SJCRH30 (cell line): ENCODE results near the gene RPS6KA1. TPM values are rescaled to one million over a fixed set of nuclear protein-coding genes. Genes with fewer than 3 reads are reported as not detected.
"Not testable (repeated sequence)": the region's sequence is repeated elsewhere in the genome, so short reads cannot be mapped to it uniquely, and the experiment has no call there.

Experiments
- DNase-seq, 2 experiments: peaks; one replicate each; pipeline ENCODE4 v3.0.0-alpha.2; 2015 to 2020
- H3K27ac ChIP-seq: fragments of 250-450 bp; sonication (Bioruptor Pico); 2 replicates; pipeline ENCODE4 v1.5.1; 2020; ENCODE audit warnings: mild to moderate bottlenecking, moderate library complexity
- H3K27me3 ChIP-seq: fragments of 250-450 bp; sonication (Bioruptor Pico); 2 replicates; pipeline ENCODE4 v1.5.1; 2020; ENCODE audit warnings: mild to moderate bottlenecking, moderate library complexity
- H3K36me3 ChIP-seq: fragments of 250-450 bp; sonication (Bioruptor Pico); 2 replicates; pipeline ENCODE4 v1.5.1; 2020; ENCODE audit warnings: mild to moderate bottlenecking, moderate library complexity
- H3K4me1 ChIP-seq: fragments of 250-450 bp; sonication (Bioruptor Pico); 2 replicates; pipeline ENCODE4 v1.5.1; 2020; ENCODE audit warnings: mild to moderate bottlenecking, moderate library complexity
- H3K4me3 ChIP-seq: fragments of 250-450 bp; sonication (Bioruptor Pico); 2 replicates; pipeline ENCODE4 v1.5.1; 2020; ENCODE audit warnings: mild to moderate bottlenecking, moderate library complexity
- H3K9me3 ChIP-seq: fragments of 250-450 bp; sonication (Bioruptor Pico); replicated peaks from 2 replicates; pipeline ENCODE4 v1.5.1; 2020; ENCODE audit warnings: mild to moderate bottlenecking, moderate library complexity
- total RNA-seq: library from RNA; depleted of rRNA; stranded (reverse); fragments of >200 nt; shearing (Covaris generic); gene quantifications from 2 replicates; pipeline ENCODE4 v1.2.3, GENCODE V29; 2014

RPS6KA1 gene
- total RNA-seq, 1 experiment from 2014 or later = 22.7 TPM

DNA sequence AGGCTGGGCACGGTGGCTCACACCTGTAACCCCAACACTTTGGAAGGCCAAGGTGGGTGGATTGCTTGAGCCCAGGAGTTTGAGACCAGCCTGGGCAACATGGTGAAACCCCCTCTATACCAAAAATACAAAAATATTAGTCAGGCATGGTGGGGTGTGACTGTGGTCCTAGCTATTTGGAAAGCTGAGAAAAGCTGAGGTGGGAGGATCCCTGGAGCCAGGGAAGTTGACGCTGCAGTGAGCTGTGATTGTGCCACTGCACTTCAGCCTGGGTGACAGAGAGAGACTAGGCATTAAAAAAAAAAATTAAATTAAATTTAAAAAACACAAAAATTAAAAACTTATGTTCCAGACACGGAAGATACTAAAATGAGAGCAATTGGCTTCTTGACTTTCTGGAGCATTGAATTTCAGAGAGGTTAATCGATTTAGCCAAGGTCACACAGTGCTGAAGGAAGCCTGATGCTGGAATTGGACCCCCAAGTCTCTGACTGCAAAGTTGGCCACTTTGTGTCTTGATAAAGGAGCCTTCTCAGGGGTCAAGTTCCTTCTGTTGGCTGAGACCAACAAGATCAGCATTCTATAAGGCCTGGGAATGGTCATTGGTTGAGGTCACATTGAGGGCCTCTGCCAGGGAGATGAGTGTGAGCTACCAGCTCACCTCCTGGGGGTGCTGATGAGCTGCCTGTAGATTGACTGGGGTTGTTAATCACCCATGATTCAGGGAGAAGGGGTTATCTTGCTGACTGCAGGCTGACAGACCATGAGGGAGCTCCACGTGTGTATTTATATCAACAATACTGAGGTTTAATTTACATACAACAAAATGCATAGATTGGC is 54.3 kb downstream of the RPS6KA1 start:
- Histone ChIP-seq H3K27ac (no peak overlapping the region), H3K27me3 (no peaks in the 10 kb centered on the region; the same call in 1 of the 2 replicates), H3K9me3 (peaks cover 7% of the 10 kb centered on the region; the same call in 1 of the 2 replicates), H3K4me3 (no peak overlapping the region), H3K36me3 (no peaks in the 10 kb centered on the region), H3K4me1 (no peaks in the 10 kb centered on the region)
- peak; percentile 19 to 42 for DNase-seq

DNA sequence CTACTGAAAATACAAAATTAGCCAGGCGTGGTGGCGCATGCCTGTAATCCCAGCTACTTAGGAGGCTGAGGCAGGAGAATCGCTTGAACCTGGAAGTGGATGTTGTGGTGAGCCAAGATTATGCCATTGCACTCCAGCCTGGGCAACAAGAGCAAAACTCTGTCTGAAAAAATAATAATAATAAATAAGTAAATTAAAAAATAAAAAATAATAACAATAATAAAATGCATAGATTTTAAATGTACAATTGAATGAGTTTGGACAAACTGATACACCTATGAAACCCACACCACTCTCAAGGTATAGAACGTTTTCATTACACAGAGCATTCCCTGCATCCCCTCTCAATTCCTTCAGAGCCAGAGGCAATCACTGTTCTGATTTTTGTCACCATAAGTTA is 55.0 kb downstream of the RPS6KA1 start:
- not testable (repeated sequence) for H3K27me3 ChIP-seq, H3K9me3 ChIP-seq, H3K27ac ChIP-seq, H3K4me3 ChIP-seq, H3K4me1 ChIP-seq, DNase-seq, H3K36me3 ChIP-seq

DNA sequence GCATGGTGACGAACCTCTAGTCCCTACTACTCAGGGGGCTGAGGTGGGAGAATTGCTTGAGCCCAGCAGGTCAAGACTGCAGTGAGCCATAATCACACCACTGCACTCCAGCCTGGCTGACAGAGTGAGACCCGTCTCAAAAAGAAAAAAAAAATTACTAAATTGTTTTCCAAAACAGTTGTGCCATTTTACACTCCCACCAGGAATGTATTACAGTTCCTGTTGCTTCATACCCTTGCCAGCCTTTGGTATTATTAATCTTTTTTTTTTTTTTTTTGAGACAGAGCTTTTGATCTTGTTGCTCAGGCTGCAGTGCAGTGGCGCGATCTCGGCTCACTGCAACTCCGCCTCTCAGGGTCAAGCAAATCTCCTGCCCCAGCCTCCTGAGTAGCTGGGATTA is 55.9 kb downstream of the RPS6KA1 start:
- Histone ChIP-seq H3K36me3 (no peaks in the 10 kb centered on the region), H3K9me3 (peaks cover 9% of the 10 kb centered on the region; the same call in 1 of the 2 replicates), H3K4me3 (no peak overlapping the region), H3K27me3 (no peaks in the 10 kb centered on the region), H3K4me1 (no peaks in the 10 kb centered on the region), H3K27ac (no peak overlapping the region)
- DNase-seq = no peak

DNA sequence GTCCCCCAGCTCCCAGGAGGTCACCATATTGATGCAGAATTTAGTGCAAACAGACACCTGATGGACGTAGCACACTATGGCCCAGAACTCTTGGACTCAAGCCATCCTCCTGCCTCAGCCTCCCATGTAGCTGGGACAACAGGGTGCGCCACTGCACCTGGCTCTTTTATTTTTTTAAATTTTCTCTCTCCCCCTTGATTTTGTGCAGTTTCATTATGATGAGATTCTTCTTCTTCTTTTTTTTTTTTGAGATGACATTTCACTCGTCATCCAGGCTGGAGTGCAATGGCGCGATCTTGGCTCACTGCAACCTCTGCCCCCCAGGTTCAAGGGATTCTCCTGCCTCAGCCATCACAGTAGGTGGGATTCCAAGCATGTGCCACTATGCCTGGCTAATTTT is 63.8 kb downstream of the RPS6KA1 start:
- Histone ChIP-seq H3K4me3 (no peak overlapping the region), H3K9me3 (peaks cover 6% of the 10 kb centered on the region; the same call in 1 of the 2 replicates), H3K36me3 (no peaks in the 10 kb centered on the region), H3K27me3 (no peaks in the 10 kb centered on the region; the same call in 1 of the 2 replicates), H3K4me1 (no peaks in the 10 kb centered on the region), H3K27ac (no peak overlapping the region)
- no peak for DNase-seq

DNA sequence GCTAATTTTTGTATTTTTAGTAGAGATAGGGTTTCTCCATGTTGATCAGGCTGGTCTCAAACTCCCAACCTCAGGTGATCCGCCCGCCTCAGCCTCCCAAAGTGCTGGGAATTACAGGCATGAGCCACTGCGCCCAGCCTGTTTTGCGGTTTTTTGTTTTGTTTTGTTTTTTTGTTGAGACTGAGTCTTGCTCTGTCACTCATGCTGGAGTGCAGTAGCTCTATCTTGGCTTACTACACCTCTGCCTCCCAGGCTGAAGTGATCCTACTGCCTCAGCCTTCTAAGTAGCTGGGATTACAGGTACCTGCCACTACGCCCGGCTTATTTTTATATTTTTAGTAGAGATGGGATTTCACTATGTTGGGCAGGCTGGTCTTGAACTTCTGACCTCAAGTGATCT is 65.0 kb downstream of the RPS6KA1 start:
- not testable (repeated sequence) for H3K36me3 ChIP-seq, H3K27me3 ChIP-seq, H3K9me3 ChIP-seq, H3K4me1 ChIP-seq, DNase-seq, H3K27ac ChIP-seq, H3K4me3 ChIP-seq

DNA sequence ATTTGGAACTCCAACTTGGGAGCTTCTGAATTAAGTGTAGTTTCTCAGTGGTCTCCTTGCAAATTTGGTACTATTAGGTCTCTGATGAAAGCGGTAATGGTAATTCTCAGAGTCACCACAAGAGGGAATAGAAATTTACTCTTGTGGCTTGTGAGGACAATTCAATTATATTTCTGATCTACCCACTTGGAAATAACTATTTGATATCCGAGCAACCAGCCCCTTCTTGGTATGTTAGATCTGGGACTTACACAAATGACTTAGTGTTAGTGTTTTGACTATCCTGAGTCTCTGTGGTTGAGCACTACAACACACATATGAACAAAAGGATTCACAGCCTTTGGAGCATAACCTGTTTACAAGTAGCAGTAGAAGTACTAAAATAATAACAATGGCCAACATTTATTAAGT is 68.1 kb downstream of the RPS6KA1 start:
- peak in 1 of 2 experiments; percentile 79 for DNase-seq
- no peaks in the 10 kb centered on the region for H3K36me3 ChIP-seq

DNA sequence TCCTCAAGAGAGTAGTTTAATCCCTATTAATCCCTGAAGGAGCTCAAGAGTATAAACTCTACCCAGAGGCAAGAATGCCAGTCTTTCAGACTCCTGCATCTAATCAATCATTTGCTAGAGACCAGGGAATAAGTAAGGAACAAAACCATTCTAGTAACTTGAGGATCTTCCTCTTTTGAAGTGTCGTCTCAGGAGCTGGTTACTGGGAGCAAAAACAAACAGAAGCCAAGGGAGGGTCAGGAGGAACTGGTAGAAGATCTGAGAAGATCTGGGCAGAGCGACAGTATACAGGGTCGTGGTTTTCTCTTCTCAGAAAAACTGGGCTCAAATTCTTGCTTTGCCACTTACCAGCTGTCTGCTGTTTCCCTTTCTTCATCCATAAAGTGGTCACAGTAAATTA is 69.3 kb downstream of the RPS6KA1 start:
- H3K36me3 ChIP-seq = no peaks in the 10 kb centered on the region
- H3K27ac ChIP-seq = no peak overlapping the region
- DNase-seq = peak in 1 of 2 experiments; percentile 14
- H3K4me3 ChIP-seq = no peak overlapping the region
- H3K27me3 ChIP-seq = peaks cover 3% of the 10 kb centered on the region
- H3K4me1 ChIP-seq = no peaks in the 10 kb centered on the region
- no peaks in the 10 kb centered on the region for H3K9me3 ChIP-seq

More for the DNA sequence above, 68.1 kb downstream of the RPS6KA1 start:
- no peaks in the 10 kb centered on the region for H3K4me1 ChIP-seq
- peaks cover 3% of the 10 kb centered on the region; the same call in 1 of the 2 replicates for H3K27me3 ChIP-seq
- H3K4me3 ChIP-seq = no peak overlapping the region
- no peaks in the 10 kb centered on the region for H3K9me3 ChIP-seq
- no peak overlapping the region for H3K27ac ChIP-seq

DNA sequence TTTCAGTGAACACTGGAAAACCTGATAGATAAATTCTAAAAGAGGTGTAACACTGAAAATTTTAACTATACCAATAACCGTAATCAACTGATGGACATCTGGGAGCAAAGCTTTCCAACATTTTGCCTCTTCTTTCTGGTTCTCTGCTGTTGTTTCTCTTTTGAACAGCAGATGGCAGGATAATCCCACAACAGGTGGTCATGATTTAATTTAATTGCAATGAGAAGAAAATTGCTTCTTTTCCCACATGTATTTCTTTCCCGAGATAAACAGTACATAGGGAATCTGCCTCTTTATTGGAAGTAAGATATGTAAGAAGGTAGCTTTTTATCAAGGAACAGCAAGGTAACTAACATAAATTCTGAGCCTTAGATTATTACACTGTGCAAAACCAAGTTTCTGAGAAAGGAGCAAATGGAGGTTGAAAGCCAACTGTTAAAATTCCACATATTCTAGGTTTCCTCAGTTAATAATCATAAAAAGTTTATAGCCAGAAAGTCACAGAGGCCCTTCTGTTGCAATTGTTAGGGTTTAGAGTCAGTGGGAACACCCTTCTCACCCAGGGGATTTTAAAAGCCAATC is 72.9 kb downstream of the RPS6KA1 start:
- DNase-seq = peak; percentile 38 to 84
- H3K36me3 ChIP-seq = no peaks in the 10 kb centered on the region
- no peak overlapping the region for H3K27ac ChIP-seq
- no peak overlapping the region for H3K4me3 ChIP-seq
- H3K4me1 ChIP-seq = no peaks in the 10 kb centered on the region
- H3K27me3 ChIP-seq = peaks cover 3% of the 10 kb centered on the region
- H3K9me3 ChIP-seq = no peaks in the 10 kb centered on the region

DNA sequence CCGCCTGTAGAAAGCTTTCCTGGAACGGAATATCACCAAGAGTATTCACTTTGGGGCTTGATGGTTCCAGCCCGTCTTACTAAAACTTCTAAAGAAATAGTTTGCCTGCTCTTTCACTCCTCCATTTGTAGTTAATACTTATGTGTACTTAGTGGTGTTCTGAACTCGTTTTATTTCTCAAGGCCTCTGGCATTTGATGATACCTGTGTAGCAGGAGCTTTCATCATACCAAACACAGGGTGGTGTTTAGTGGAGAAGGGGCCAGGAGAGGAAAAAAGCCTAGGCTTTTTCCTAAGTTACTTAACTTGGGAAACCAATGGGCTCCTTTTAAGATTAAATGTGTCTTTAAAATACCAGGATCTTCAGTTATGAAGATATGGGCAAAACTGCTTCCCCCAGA is 74.3 kb downstream of the RPS6KA1 start:
- H3K27ac ChIP-seq = no peak overlapping the region
- no peaks in the 10 kb centered on the region for H3K9me3 ChIP-seq
- H3K27me3 ChIP-seq = peaks cover 3% of the 10 kb centered on the region; the same call in 1 of the 2 replicates
- no peaks in the 10 kb centered on the region for H3K36me3 ChIP-seq
- DNase-seq = no peak
- H3K4me1 ChIP-seq = no peaks in the 10 kb centered on the region
- no peak overlapping the region for H3K4me3 ChIP-seq

DNA sequence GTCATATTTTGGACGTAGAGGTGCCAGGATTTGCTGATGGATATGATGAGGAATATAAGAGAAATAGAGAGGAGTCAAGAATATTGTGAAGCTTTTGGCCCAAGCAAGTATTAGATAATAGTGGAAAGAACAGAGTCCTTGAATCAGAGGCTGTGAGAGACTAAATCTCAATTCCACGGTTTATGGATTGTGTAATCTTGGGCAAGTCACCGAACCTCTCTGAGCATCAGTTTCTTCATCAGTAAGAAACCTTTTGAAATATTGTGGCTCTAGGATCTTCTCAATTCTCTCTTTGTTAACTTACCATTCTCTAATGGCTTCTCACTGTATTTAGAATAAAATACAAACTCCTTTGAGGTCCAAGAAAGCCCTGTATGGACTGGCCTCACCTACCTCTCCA is 77.6 kb downstream of the RPS6KA1 start:
- H3K4me3 ChIP-seq = no peak overlapping the region
- no peak for DNase-seq
- no peaks in the 10 kb centered on the region for H3K9me3 ChIP-seq
- H3K27ac ChIP-seq = no peak overlapping the region
- H3K4me1 ChIP-seq = no peaks in the 10 kb centered on the region
- H3K27me3 ChIP-seq = peaks cover 3% of the 10 kb centered on the region
- no peaks in the 10 kb centered on the region for H3K36me3 ChIP-seq

DNA sequence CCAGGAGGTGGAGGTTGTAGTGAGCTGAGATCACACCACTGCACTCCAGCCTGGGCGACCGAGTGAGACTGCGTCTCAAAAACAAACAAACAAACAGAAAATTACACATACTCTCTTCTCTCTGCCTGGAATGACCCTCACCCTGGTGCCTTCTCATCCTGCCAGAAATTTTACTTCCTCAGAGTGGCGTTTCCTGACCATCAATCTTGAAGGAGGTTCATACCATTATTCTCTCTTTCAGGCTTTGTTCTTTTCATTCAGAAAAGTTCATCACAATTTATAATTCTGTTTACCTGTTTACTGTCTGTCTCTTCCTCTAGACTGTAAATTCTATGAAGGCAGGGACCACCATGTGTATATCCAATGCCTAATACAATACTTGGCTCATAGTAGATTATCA is 79.3 kb downstream of the RPS6KA1 start:
- Histone ChIP-seq H3K27ac (no peak overlapping the region), H3K4me3 (no peak overlapping the region), H3K4me1 (no peaks in the 10 kb centered on the region), H3K36me3 (no peaks in the 10 kb centered on the region), H3K27me3 (peaks cover 3% of the 10 kb centered on the region; the same call in 1 of the 2 replicates), H3K9me3 (no peaks in the 10 kb centered on the region)
- no peak for DNase-seq

DNA sequence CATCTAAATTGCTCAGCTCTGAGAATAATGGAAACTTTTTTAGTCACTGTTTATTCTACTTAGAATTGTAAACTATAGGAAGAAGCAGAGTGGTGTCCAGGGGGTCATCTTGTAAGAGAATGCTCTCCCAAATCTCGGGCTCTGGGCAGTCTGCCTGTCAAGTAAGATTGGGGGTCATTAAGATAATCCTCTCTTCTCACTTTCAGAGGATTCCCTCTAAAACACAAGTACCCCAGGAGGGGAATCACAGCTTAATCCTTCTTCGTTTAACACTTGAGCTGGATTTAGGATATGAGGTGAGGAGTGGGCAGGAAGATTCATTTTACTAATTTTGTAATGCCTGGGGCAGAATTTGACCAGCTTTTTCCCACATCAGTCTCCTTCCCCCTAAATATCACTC is 81.2 kb downstream of the RPS6KA1 start:
- no peak overlapping the region for H3K4me3 ChIP-seq
- no peaks in the 10 kb centered on the region for H3K9me3 ChIP-seq
- no peaks in the 10 kb centered on the region for H3K4me1 ChIP-seq
- peaks cover 3% of the 10 kb centered on the region; the same call in 1 of the 2 replicates for H3K27me3 ChIP-seq
- H3K36me3 ChIP-seq = no peaks in the 10 kb centered on the region
- H3K27ac ChIP-seq = no peak overlapping the region
- DNase-seq = no peak

DNA sequence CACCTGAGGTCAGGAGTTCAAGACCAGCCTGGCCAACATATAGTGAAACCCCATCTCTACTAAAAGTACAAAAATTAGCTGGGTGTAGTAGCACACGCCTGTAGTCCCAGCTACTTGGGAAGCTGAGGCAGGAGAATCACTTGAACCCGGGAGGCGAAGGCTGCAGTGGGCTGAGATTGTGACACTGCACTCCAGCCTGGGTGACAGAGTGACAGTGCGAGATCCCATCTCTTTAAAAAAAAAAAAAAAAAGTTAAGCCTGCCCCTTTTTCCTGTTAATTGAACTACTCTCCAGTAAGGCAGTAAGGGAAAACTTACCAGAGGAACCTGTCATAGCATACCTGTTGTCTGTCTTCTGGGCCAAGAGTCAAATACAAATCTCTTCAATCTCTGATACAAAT is 83.1 kb downstream of the RPS6KA1 start:
- H3K27me3 ChIP-seq, H3K4me1 ChIP-seq, H3K36me3 ChIP-seq, H3K9me3 ChIP-seq, H3K4me3 ChIP-seq, DNase-seq, H3K27ac ChIP-seq: not testable (repeated sequence)

DNA sequence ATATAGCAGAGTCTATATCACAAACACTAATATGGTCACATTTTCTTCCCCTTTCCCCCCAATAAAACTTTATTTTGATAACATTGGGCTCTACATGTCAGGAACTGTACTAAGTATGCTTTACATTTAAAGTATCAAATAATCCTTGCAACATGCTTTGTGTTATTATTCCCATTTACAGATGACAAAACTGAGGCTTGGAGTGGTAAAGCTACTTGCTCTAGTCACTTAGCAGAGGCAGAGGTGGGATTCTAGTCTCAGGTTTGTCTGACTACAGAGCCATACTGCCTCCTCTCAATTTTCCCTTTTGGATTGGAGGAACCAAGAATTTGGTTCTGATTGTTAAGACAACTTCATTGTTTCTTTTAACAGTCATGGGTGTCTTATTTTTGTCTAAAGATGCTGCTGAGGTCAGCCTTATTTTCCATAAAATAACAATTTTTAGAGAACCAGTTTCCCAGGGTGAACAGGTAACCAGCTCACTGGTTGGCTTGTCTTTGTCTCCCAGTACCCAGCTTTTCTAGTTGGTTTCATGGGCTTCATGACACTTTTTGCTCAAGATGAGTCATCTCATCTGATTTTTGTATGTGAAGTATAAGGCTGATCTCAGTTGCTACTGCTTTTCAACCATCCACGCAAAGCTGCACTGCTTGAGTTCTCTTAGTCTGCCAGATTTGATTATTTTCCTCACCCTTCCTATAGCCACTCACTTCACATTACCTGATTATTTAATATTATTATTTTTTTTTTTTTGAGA is 85.3 kb downstream of the RPS6KA1 start:
- Histone ChIP-seq H3K4me3 (no peak overlapping the region), H3K27ac (no peak overlapping the region), H3K27me3 (peaks cover 3% of the 10 kb centered on the region), H3K4me1 (peaks cover 3% of the 10 kb centered on the region; the same call in 1 of the 2 replicates), H3K36me3 (no peaks in the 10 kb centered on the region), H3K9me3 (no peaks in the 10 kb centered on the region)
- DNase-seq = no peak

DNA sequence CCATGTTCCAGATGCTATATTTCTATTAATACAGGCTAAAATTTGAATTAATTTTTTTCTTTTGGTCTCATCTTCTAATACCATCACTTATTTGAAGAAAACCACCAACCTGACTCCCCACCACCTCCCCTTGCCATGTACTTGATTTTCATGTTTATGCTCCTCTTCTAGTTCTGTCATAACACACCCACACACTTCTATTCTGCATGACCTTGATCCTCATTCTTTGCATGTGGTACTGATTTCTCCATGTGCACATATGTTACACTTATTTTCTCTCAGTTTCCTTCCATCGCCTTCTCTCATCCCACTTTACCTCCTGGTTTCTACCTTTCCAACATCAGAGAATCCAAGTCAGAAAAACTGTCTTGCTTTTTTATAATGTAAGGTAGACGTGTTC is 87.3 kb downstream of the RPS6KA1 start:
- no peaks in the 10 kb centered on the region for H3K9me3 ChIP-seq
- no peaks in the 10 kb centered on the region for H3K36me3 ChIP-seq
- H3K4me3 ChIP-seq = no peak overlapping the region
- H3K27ac ChIP-seq = no peak overlapping the region
- peaks cover 3% of the 10 kb centered on the region; the same call in 1 of the 2 replicates for H3K4me1 ChIP-seq
- peaks cover under 1% of the 10 kb centered on the region; the same call in 1 of the 2 replicates for H3K27me3 ChIP-seq
- DNase-seq = no peak
